Activated CD4-positive, alpha-beta T cell treated with anti-CD3 and anti-CD28 coated beads, Interleukin-2, Interleukin-4, amounts not matched to agents 100 ng/mL and 50 ng/mL, durations not matched to agents 16 hours and 8 hours (primary cell): ENCODE data around the gene MTA1.

Experiments used
- DNase-seq: peaks from one replicate; pipeline ENCODE4 v3.0.0-alpha.2; 2020; ENCODE audit warnings: low spot score

The MTA1 gene

GRCh38 chr14:105465209-105466031 is 45.8 kb downstream of the MTA1 start:
- DNase-seq, result no peak

- DNase-seq, result no peak
Observed at GRCh38 chr14:105466531-105467248, 47.1 kb downstream of the MTA1 start.

GRCh38 chr14:105467249-105467941 is 47.8 kb downstream of the MTA1 start:
- no peak for DNase-seq

GRCh38 chr14:105467942-105468471 is 48.4 kb downstream of the MTA1 start:
- no peak for DNase-seq

- DNase-seq, result no peak
Observed at GRCh38 chr14:105468621-105469241, 49.1 kb downstream of the MTA1 start.

GRCh38 chr14:105469456-105470349 is 50.1 kb downstream of the MTA1 start:
- DNase-seq, result no peak

- DNase-seq, result no peak
Observed at GRCh38 chr14:105470350-105471296, 51.0 kb downstream of the MTA1 start.

GRCh38 chr14:105471297-105471821 is 51.7 kb downstream of the MTA1 start:
- no peak for DNase-seq

GRCh38 chr14:105471823-105472485 is 52.3 kb downstream of the MTA1 start:
- DNase-seq, result no peak

GRCh38 chr14:105472486-105472991 is 52.9 kb downstream of the MTA1 start:
- no peak for DNase-seq

- DNase-seq, result no peak
Observed at GRCh38 chr14:105473033-105473676, 53.5 kb downstream of the MTA1 start.

GRCh38 chr14:105473677-105474482 is 54.3 kb downstream of the MTA1 start:
- DNase-seq, result peak; percentile 45

- DNase-seq, result no peak
Observed at GRCh38 chr14:105474483-105475268, 55.0 kb downstream of the MTA1 start, which contains the start of gene CRIP2. Gene CRIP2 (plus strand): TSS chr14:105474821. CDS start chr14:105474863, 42 bp downstream.

- no peak for DNase-seq
Observed at GRCh38 chr14:105475269-105476096, 55.9 kb downstream of the MTA1 start.

- no peak for DNase-seq
Observed at GRCh38 chr14:105476097-105476830, 56.6 kb downstream of the MTA1 start.
